Esophagus squamous epithelium (tissue), 5 donors: ENCODE data around the gene PCDHA13. TPM values are rescaled to one million over a fixed set of nuclear protein-coding genes. Genes with fewer than 3 reads are reported as not detected.

Experiments
- DNase-seq: peaks from one replicate; lab custom pipeline; 2025; lab: John Stamatoyannopoulos, UW
- H3K27ac ChIP-seq, 4 donors: fragments of 200-600 bp; sonication (generic); one replicate each; pipeline ENCODE4 v1.5.1; 2016 to 2019; ENCODE audit warnings: mild to moderate bottlenecking in 1 of 4
- H3K27me3 ChIP-seq, 4 donors: fragments of 200-600 bp; sonication (generic); 1 replicate in 3 of 4; 2 replicates in 1 of 4; pipeline versions ENCODE4 v1.5.1 to v1.6.0; 2017 to 2021; ENCODE audit warnings: antibody characterized with exemption in 1 of 4
- H3K36me3 ChIP-seq, 3 donors: fragments of 200-600 bp; sonication (generic); one replicate each; pipeline ENCODE4 v1.5.1; 2016 to 2019
- H3K4me1 ChIP-seq, 3 donors: fragments of 200-600 bp; sonication (generic); one replicate each; pipeline ENCODE4 v1.5.1; 2017 to 2019
- H3K4me3 ChIP-seq, 4 donors: fragments of 200-600 bp; sonication (generic); 1 replicate in 3 of 4; 2 replicates in 1 of 4; pipeline ENCODE4 v1.5.1; 2016 to 2019; ENCODE audit warnings: mild to moderate bottlenecking in 2 of 4, moderate library complexity in 1 of 4
- H3K9me3 ChIP-seq, 3 donors: fragments of 200-600 bp; sonication (generic); one replicate each; pipeline ENCODE4 v1.5.1; 2016 to 2019
- CTCF ChIP-seq, 6 experiments: fragments of 450-650 bp in 4 of 6; fragments of 200-600 bp in 2 of 6; sonication (generic) in 2 of 6; IDR thresholded peaks; one replicate each; pipeline ENCODE4 v1.5.1; 2016 to 2019; ENCODE audit warnings: antibody characterized with exemption in 6 of 6, mild to moderate bottlenecking in 4 of 6, moderate library complexity in 4 of 6
- POLR2A ChIP-seq, 4 donors: fragments of 450-650 bp; IDR thresholded peaks; one replicate each; pipeline ENCODE4 v1.6.1; 2017; ENCODE audit warnings: antibody characterized with exemption in 4 of 4, mild to moderate bottlenecking in 4 of 4, moderate library complexity in 3 of 4
- WGBS, 2 donors: methylation state at CpG; one replicate each; pipeline ENCODE4 v1.1.5; 2018; 5-methylcytosine and 5-hydroxymethylcytosine counted together
- intact Hi-C: fragments of 100-400 bp; cut with DNase I; formaldehyde crosslinking; loops from one replicate; pipeline ENCODE4 v1.15.0; 2022
- total RNA-seq, 4 donors: library from RNA; depleted of rRNA; stranded (reverse); fragments of >200 nt; gene quantifications; one replicate each; pipeline ENCODE4 v1.1.0, GENCODE V29; 2016
- donor health status: DM: yes; HTN: yes; CAD: no.

The PCDHA13 gene
- total RNA-seq, 4 donors from 2014 or later = 0.19 TPM; not detected in 3

- Histone ChIP-seq H3K27me3 (peaks cover 0 to 40% (median 0%) of the 10 kb centered on the region in 4 donors), H3K4me3 (peak within 1 kb of the TSS in 1 of 4 donors; percentile 24), H3K27ac (no peak within 1 kb of the TSS), H3K9me3 (peaks cover 0 to 40% (median 24%) of the 10 kb centered on the region in 3 donors), H3K4me1 (no peaks in the 10 kb centered on the region), H3K36me3 (no peaks in the 10 kb centered on the region)
- no peak for TF ChIP-seq CTCF (IDR thresholded peaks at IDR 0.05)
- no peak for TF ChIP-seq POLR2A (IDR thresholded peaks at IDR 0.05)
- DNase-seq = no peak
- 26 to 40% methylated on average over 31 to 38 of the region's 44 CpGs for WGBS, 2 donors
- intact Hi-C loops = no loop called here
These were observed 25.9 kb upstream of the PCDHA13 start, which contains the start of gene PCDHA10 for GRCh38 chr5:140855772-140856674. Gene PCDHA10 (plus strand): TSS chr5:140855897. CDS start chr5:140856049, 152 bp downstream.

GRCh38 chr5:140857177-140857986, 24.5 kb upstream of the PCDHA13 start:
- intact Hi-C loops = no loop called here
- no peak for DNase-seq
- peaks cover 0 to 51% (median 22%) of the 10 kb centered on the region in 3 donors for H3K9me3 ChIP-seq

GRCh38 chr5:140857987-140858240, 24.0 kb upstream of the PCDHA13 start:
- no peak for DNase-seq
- Histone ChIP-seq H3K9me3 (peaks cover 0 to 54% (median 27%) of the 10 kb centered on the region in 3 donors), H3K36me3 (no peaks in the 10 kb centered on the region), H3K27ac (no peak overlapping the region), H3K27me3 (peaks cover 0 to 47% (median 0%) of the 10 kb centered on the region in 4 donors), H3K4me3 (no peak overlapping the region), H3K4me1 (no peaks in the 10 kb centered on the region)
- intact Hi-C loops = no loop called here
- TF ChIP-seq CTCF (IDR thresholded peaks at IDR 0.05) (no peak), POLR2A (IDR thresholded peaks at IDR 0.05) (no peak)
- 67% methylated on average over 1 of the region's 22 CpGs; no CpG with 5 or more reads in 1 of the 2 donors for WGBS, 2 donors

More at GRCh38 chr5:140857177-140857986, 24.5 kb upstream of the PCDHA13 start:
- H3K4me3 ChIP-seq = no peak overlapping the region
- H3K27me3 ChIP-seq = peaks cover 0 to 46% (median 0%) of the 10 kb centered on the region in 4 donors
- no peak overlapping the region for H3K27ac ChIP-seq
- TF ChIP-seq POLR2A (IDR thresholded peaks at IDR 0.05) = no peak
- no peak for TF ChIP-seq CTCF (IDR thresholded peaks at IDR 0.05)
- no peaks in the 10 kb centered on the region for H3K36me3 ChIP-seq
- no peaks in the 10 kb centered on the region for H3K4me1 ChIP-seq
- WGBS, 2 donors = 72 to 79% methylated on average over 22 to 23 of the region's 94 CpGs

GRCh38 chr5:140862441-140863295, 19.3 kb upstream of the PCDHA13 start:
- Histone ChIP-seq H3K27me3 (peaks cover 0 to 22% (median 0%) of the 10 kb centered on the region in 4 donors), H3K27ac (no peak overlapping the region), H3K4me3 (no peak overlapping the region), H3K36me3 (no peaks in the 10 kb centered on the region), H3K9me3 (peaks cover 0 to 34% (median 14%) of the 10 kb centered on the region in 3 donors), H3K4me1 (no peaks in the 10 kb centered on the region)
- 58 to 73% methylated on average over 35 to 54 of the region's 76 CpGs for WGBS, 2 donors
- no peak for DNase-seq
- intact Hi-C loops = no loop called here
- TF ChIP-seq POLR2A (IDR thresholded peaks at IDR 0.05) (no peak), CTCF (IDR thresholded peaks at IDR 0.05) (no peak)
